GM21390 (cell line): Measurements from ENCODE around the gene SFTPD.

Experiments
- ATAC-seq: cut with Tn5 transposase; IDR thresholded peaks from one replicate; pipeline ENCODE4 v1.9.1; 2021; ENCODE audit not compliant: unreplicated experiment

SFTPD gene

GRCh38 chr10:79946271-79947082 is 2.4 kb downstream of the SFTPD start:
- no peak for ATAC-seq

GRCh38 chr10:79944428-79945395 is 4.2 kb downstream of the SFTPD start:
- no peak for ATAC-seq

- ATAC-seq: no peak
Measured at GRCh38 chr10:79943871-79944270, 5.0 kb downstream of the SFTPD start.

- no peak for ATAC-seq
Measured at GRCh38 chr10:79942261-79943185, 6.4 kb downstream of the SFTPD start.

- no peak for ATAC-seq
Measured at GRCh38 chr10:79941585-79942210, 7.2 kb downstream of the SFTPD start.

- ATAC-seq: no peak
Measured at GRCh38 chr10:79941146-79941545, 7.8 kb downstream of the SFTPD start.

- no peak for ATAC-seq
Measured at GRCh38 chr10:79940431-79940830, 8.5 kb downstream of the SFTPD start.

GRCh38 chr10:79939969-79940368 is 8.9 kb downstream of the SFTPD start:
- no peak for ATAC-seq

- ATAC-seq: peak; percentile 57
Measured at GRCh38 chr10:79938728-79939406, 10.0 kb downstream of the SFTPD start.

- ATAC-seq: no peak
Measured at GRCh38 chr10:79937701-79938151, 11.2 kb downstream of the SFTPD start.

- no peak for ATAC-seq
Measured at GRCh38 chr10:79936625-79937615, 12.0 kb downstream of the SFTPD start.

- ATAC-seq: no peak
Measured at GRCh38 chr10:79933961-79934360, 14.9 kb downstream of the SFTPD start.

GRCh38 chr10:79932841-79933379 is 16.0 kb downstream of the SFTPD start:
- ATAC-seq: no peak

GRCh38 chr10:79932307-79932706 is 16.6 kb downstream of the SFTPD start:
- no peak for ATAC-seq

- ATAC-seq: no peak
Measured at GRCh38 chr10:79930751-79931150, 18.2 kb downstream of the SFTPD start.

- ATAC-seq: no peak
Measured at GRCh38 chr10:79930267-79930666, 18.6 kb downstream of the SFTPD start.

- peak; percentile 85 for ATAC-seq
Measured at GRCh38 chr10:79929409-79929904, 19.4 kb downstream of the SFTPD start.

GRCh38 chr10:79928028-79928583 is 20.8 kb downstream of the SFTPD start:
- ATAC-seq: no peak
